ENCODE data around the gene SYNE1.
"Not testable (repeated sequence)": the region's sequence is repeated elsewhere in the genome, so short reads cannot be mapped to it uniquely, and the experiment has no call there.

Gene SYNE1

DNA sequence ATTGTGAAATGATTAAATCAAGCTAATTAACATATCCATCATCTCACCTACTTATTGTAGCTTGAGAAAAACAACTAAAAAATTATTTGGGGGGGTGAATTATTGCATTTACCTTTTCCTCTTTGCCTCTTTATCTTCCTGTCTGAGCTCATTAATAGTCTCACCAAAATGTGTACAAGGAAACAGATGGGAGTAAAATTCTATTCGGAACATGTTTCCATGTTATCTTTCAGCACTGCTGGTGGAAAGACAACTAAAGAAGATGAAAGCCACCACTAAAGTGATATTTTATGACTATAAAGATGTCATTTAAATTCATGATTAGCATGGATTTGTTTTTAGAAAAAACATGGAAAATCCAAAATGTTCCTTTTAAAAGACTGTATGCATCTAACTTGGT, 102.6 kb downstream of the SYNE1 start:
- H3K27me3 ChIP-seq = no peaks in the 10 kb centered on the region
- no peak for TF ChIP-seq CTCF (IDR thresholded peaks at IDR 0.05)
- no peaks in the 10 kb centered on the region for H3K36me3 ChIP-seq
- H3K4me3 ChIP-seq (ENCODE audit: low read depth in 1 of 2, low read length in 1 of 2) = no peak overlapping the region
- H3K4me1 ChIP-seq (ENCODE audit: control insufficient read depth in 1 of 2, insufficient read depth in 1 of 2, low read depth in 1 of 2, low read length in 1 of 2) = peaks cover 10 to 29% of the 10 kb centered on the region in 2 experiments
- H3K27ac ChIP-seq = no peak overlapping the region
- no peaks in the 10 kb centered on the region for H3K9me3 ChIP-seq

- no peaks in the 10 kb centered on the region for H3K36me3 ChIP-seq
- no peaks in the 10 kb centered on the region for H3K27me3 ChIP-seq
- no peak overlapping the region for H3K4me3 ChIP-seq (ENCODE audit: low read depth in 1 of 2, low read length in 1 of 2)
- no peaks in the 10 kb centered on the region for H3K9me3 ChIP-seq
- H3K27ac ChIP-seq = peak overlapping the region; percentile 58
- H3K4me1 ChIP-seq (ENCODE audit: control insufficient read depth in 1 of 2, insufficient read depth in 1 of 2, low read depth in 1 of 2, low read length in 1 of 2) = peaks cover 10 to 28% of the 10 kb centered on the region in 2 experiments
- no peak for TF ChIP-seq CTCF (IDR thresholded peaks at IDR 0.05)
Measured at GRCh38 chr6:152532556-152533422, 104.4 kb downstream of the SYNE1 start.

DNA sequence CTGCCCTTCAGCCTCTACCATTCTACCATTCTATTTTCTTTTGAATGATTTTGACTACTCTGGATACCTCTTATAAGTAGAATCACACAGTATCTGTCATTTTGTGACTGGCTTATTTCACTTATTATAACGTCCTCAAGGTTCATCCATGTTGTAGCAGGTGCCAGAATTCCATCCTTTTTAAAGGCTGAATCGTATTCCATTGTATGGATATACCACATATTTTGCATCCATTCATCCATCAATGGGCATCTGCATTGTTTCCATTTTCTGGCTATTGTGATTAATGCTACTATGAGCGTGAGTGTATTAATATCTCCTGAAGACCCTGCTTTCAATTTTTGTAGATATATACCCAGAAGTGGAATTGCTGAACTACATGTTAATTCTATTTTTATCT, 105.5 kb downstream of the SYNE1 start:
- peaks cover 10 to 23% of the 10 kb centered on the region in 2 experiments for H3K4me1 ChIP-seq (ENCODE audit: control insufficient read depth in 1 of 2, insufficient read depth in 1 of 2, low read depth in 1 of 2, low read length in 1 of 2)
- H3K9me3 ChIP-seq = no peaks in the 10 kb centered on the region
- TF ChIP-seq CTCF (IDR thresholded peaks at IDR 0.05) = no peak
- no peak overlapping the region for H3K27ac ChIP-seq
- H3K27me3 ChIP-seq = no peaks in the 10 kb centered on the region
- no peaks in the 10 kb centered on the region for H3K36me3 ChIP-seq
- no peak overlapping the region for H3K4me3 ChIP-seq (ENCODE audit: low read depth in 1 of 2, low read length in 1 of 2)

DNA sequence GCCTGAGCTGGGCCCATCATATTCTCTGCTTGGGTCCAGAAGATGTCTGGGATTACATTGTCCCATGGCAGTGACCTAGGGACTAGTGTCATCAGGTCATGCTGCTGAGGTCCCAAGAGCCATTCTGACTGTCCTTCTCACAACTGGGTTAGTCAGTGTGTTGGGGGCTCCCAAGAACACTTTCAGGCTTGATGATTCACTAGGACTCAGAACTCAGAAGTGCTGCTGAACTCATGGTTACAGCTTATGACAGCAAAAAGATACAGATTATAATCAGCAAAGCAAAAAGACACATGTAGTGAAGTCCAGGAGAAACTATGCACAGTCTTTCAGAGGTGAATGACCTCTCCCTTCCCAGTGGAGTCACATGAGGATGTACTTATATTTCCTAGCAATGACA, 107.8 kb downstream of the SYNE1 start:
- Histone ChIP-seq H3K36me3 (peaks cover 15% of the 10 kb centered on the region), H3K4me1 (ENCODE audit: control insufficient read depth in 1 of 2, insufficient read depth in 1 of 2, low read depth in 1 of 2, low read length in 1 of 2) (peaks cover 10 to 23% of the 10 kb centered on the region in 2 experiments), H3K4me3 (ENCODE audit: low read depth in 1 of 2, low read length in 1 of 2) (no peak overlapping the region), H3K27me3 (no peaks in the 10 kb centered on the region), H3K27ac (no peak overlapping the region), H3K9me3 (no peaks in the 10 kb centered on the region)
- TF ChIP-seq CTCF (IDR thresholded peaks at IDR 0.05) = no peak

GRCh38 chr6:152514120-152514519, 123.0 kb downstream of the SYNE1 start:
- not testable (repeated sequence) for H3K27ac ChIP-seq; H3K9me3 ChIP-seq; H3K4me1 ChIP-seq (ENCODE audit: control insufficient read depth in 1 of 2, insufficient read depth in 1 of 2, low read depth in 1 of 2, low read length in 1 of 2); H3K4me3 ChIP-seq (ENCODE audit: low read depth in 1 of 2, low read length in 1 of 2); H3K27me3 ChIP-seq
- peaks cover 80% of the 10 kb centered on the region for H3K36me3 ChIP-seq

GRCh38 chr6:152509916-152510315, 127.2 kb downstream of the SYNE1 start:
- Histone ChIP-seq H3K4me1 (ENCODE audit: control insufficient read depth in 1 of 2, insufficient read depth in 1 of 2, low read depth in 1 of 2, low read length in 1 of 2) (no peaks in the 10 kb centered on the region), H3K27ac (no peak overlapping the region), H3K36me3 (peaks cover 78% of the 10 kb centered on the region), H3K4me3 (ENCODE audit: low read depth in 1 of 2, low read length in 1 of 2) (no peak overlapping the region), H3K27me3 (no peaks in the 10 kb centered on the region), H3K9me3 (no peaks in the 10 kb centered on the region)
- no peak for TF ChIP-seq CTCF (IDR thresholded peaks at IDR 0.05)

Measured in neutrophil (primary cell).